Left lung (tissue), 10 donors: ENCODE data around the gene FEM1B. TPM values are rescaled to one million over a fixed set of nuclear protein-coding genes. Genes with fewer than 3 reads are reported as not detected.

Experiments used
- ATAC-seq: fragments of 200-7000 bp; cut with Tn5 transposase; one replicate; pipeline ENCODE4 v1.9.1; 2020; ENCODE audit warnings: moderate library complexity
- DNase-seq, 4 donors: peaks; one replicate each; pipeline ENCODE4 v3.0.0-alpha.2; 2013 to 2020
- H3K27ac ChIP-seq, 2 donors: fragments of 200-600 bp; sonication (generic) in 1 of 2; one replicate each; pipeline versions ENCODE4 v1.5.0 to v1.8.0; 2020 to 2021
- H3K27me3 ChIP-seq, 2 donors: fragments of 200-600 bp; sonication (generic) in 1 of 2; one replicate each; pipeline versions ENCODE4 v1.5.0 to v1.8.0; 2020 to 2021
- H3K36me3 ChIP-seq, 2 donors: fragments of 200-600 bp; sonication (generic) in 1 of 2; one replicate each; pipeline versions ENCODE4 v1.5.0 to v1.8.0; 2020 to 2021
- H3K4me1 ChIP-seq, 2 donors: fragments of 200-600 bp; one replicate each; pipeline ENCODE4 v1.8.0; 2021
- H3K4me3 ChIP-seq, 2 donors: fragments of 200-600 bp; sonication (generic) in 1 of 2; one replicate each; pipeline versions ENCODE4 v1.5.0 to v1.8.0; 2020 to 2021; ENCODE audit warnings: mild to moderate bottlenecking in 1 of 2
- H3K9me3 ChIP-seq, 2 donors: fragments of 200-600 bp; sonication (generic) in 1 of 2; one replicate each; pipeline versions ENCODE4 v1.5.0 to v1.8.0; 2020 to 2021
- intact Hi-C, 2 donors: fragments of 100-400 bp; cut with DNase I; formaldehyde crosslinking; loops; one replicate each; pipeline versions ENCODE4 v1.11.2 to v1.14.2; 2022
- polyA plus RNA-seq, 6 donors: library from polyadenylated mRNA; unstranded; fragments of 120-200 nt; gene quantifications; one replicate each; pipeline ENCODE4 v1.2.1, GENCODE V29; 2013; ENCODE audit not compliant: insufficient read length in 6 of 6
- total RNA-seq, 2 donors: library from RNA; stranded (reverse); fragmentation: NEBNext Ultra II Directional; extraction: Animal tissue kit (Norgen Biotek cat#: 25700); gene quantifications; one replicate each; pipeline ENCODE4 v1.2.1, GENCODE V29; 2021
- TF ChIP-seq, protein P1 (sequence below), 2 donors: fragments of 200-600 bp; sonication (generic) in 1 of 2; IDR thresholded peaks; one replicate each; pipeline versions ENCODE4 v1.5.0 to v1.8.0; 2021; ENCODE audit warnings: antibody characterized with exemption in 2 of 2
- donor health status: DM: no; HTN: yes; CAD: no.
- donor health status: DM: no; HTN: no; CAD: no.

The FEM1B gene
- total and polyA plus RNA-seq, 8 donors = 44.1 to 57.2 (median 50.4) TPM

GRCh38 chr15:68241088-68241935 is 36.2 kb upstream of the FEM1B start:
- ATAC-seq (no peak), DNase-seq (no peak)
- intact Hi-C loops = no loop called here
- no peaks in the 10 kb centered on the region for H3K4me1 ChIP-seq
- H3K27ac ChIP-seq = no peak overlapping the region
- no peak overlapping the region for H3K4me3 ChIP-seq
- TF ChIP-seq, protein P1, sequence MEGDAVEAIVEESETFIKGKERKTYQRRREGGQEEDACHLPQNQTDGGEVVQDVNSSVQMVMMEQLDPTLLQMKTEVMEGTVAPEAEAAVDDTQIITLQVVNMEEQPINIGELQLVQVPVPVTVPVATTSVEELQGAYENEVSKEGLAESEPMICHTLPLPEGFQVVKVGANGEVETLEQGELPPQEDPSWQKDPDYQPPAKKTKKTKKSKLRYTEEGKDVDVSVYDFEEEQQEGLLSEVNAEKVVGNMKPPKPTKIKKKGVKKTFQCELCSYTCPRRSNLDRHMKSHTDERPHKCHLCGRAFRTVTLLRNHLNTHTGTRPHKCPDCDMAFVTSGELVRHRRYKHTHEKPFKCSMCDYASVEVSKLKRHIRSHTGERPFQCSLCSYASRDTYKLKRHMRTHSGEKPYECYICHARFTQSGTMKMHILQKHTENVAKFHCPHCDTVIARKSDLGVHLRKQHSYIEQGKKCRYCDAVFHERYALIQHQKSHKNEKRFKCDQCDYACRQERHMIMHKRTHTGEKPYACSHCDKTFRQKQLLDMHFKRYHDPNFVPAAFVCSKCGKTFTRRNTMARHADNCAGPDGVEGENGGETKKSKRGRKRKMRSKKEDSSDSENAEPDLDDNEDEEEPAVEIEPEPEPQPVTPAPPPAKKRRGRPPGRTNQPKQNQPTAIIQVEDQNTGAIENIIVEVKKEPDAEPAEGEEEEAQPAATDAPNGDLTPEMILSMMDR (IDR thresholded peaks at IDR 0.05) = no peak
- no peaks in the 10 kb centered on the region for H3K27me3 ChIP-seq
- no peaks in the 10 kb centered on the region for H3K36me3 ChIP-seq
- peaks cover 0 to 24% of the 10 kb centered on the region in 2 donors for H3K9me3 ChIP-seq

DNA sequence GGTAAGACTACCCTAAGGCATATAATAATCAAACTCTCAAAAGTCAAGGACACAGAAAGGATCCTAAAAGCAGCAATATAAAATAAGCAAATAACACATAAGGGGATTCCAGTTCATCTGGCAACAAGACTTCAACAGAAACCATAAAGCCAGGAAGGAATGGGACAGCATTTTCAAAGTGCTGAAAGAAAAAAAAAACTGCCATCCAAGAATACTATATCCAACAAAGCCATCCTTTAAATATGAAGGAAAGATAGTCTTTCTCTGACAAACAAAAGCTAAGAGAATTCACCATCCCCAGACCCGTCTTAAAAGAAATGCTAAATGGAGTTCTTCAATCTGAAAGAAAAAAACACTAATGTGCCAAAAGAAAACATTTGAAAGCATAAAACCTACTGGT is 33.3 kb upstream of the FEM1B start:
- Histone ChIP-seq H3K4me1 (peaks cover 0 to 7% of the 10 kb centered on the region in 2 donors), H3K27ac (no peak overlapping the region), H3K9me3 (peaks cover 0 to 24% of the 10 kb centered on the region in 2 donors), H3K4me3 (no peak overlapping the region), H3K36me3 (no peaks in the 10 kb centered on the region), H3K27me3 (no peaks in the 10 kb centered on the region)
- TF ChIP-seq, protein P1 (IDR thresholded peaks at IDR 0.05) = no peak
- ATAC-seq (no peak), DNase-seq (no peak)
- intact Hi-C loops = no loop called here

DNA sequence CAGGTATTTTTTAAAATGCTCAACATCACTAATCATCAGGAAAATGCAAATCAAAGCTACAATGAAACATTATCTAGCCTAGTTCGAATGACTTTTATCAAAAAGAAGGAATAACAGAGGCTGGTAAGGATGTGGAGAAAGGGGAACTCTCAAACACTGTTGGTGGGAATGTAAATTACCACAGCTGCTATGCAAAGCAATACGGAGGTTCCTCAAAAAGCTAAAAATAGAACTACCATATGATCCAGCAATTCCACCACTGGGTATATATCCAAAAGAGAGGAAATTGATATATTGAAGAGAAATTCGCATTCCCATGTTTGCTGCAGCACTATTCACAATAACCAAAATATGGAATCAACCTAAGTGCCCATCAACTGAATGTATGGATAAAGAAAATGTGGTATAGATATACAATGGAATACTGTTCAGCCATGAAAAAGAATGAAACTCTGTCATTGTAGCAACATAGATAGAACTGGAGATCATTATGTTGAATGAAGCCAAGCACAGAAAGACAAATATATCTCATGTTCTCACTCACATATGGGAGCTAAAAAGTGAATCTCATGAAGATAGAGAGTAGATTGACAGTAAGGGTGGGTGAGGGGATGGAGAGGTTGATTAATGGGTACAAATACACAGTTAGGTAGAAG is 28.4 kb upstream of the FEM1B start:
- no peak overlapping the region for H3K27ac ChIP-seq
- peaks cover 0 to 8% of the 10 kb centered on the region in 2 donors for H3K9me3 ChIP-seq
- intact Hi-C loops = no loop called here
- DNase-seq = no peak
- H3K4me3 ChIP-seq = no peak overlapping the region
- H3K27me3 ChIP-seq = no peaks in the 10 kb centered on the region
- no peaks in the 10 kb centered on the region for H3K36me3 ChIP-seq
- peak; percentile 52 for ATAC-seq
- peaks cover 0 to 12% of the 10 kb centered on the region in 2 donors for H3K4me1 ChIP-seq
- TF ChIP-seq, protein P1 (IDR thresholded peaks at IDR 0.05) = no peak

GRCh38 chr15:68252925-68253534 is 24.5 kb upstream of the FEM1B start:
- H3K4me3 ChIP-seq = no peak overlapping the region
- DNase-seq (peak in 1 of 4 donors; percentile 75), ATAC-seq (peak; percentile 64)
- H3K9me3 ChIP-seq = no peaks in the 10 kb centered on the region
- H3K27me3 ChIP-seq = no peaks in the 10 kb centered on the region
- no peaks in the 10 kb centered on the region for H3K36me3 ChIP-seq
- TF ChIP-seq, protein P1 (IDR thresholded peaks at IDR 0.05) = peak; percentile 69 to 79
- intact Hi-C loops = loop anchor here in 1 of 2 donors (10.0 kb wide), 1 partner anchor 52 kb away; no protein-coding TSS in a partner anchor
- H3K4me1 ChIP-seq = peaks cover 0 to 28% of the 10 kb centered on the region in 2 donors
- no peak overlapping the region for H3K27ac ChIP-seq
